ENCODE results near the gene HIPK2. TPM values are rescaled to one million over a fixed set of nuclear protein-coding genes. Genes with fewer than 3 reads are reported as not detected.
A peak's percentile ranks its signal among the peaks of the same experiment; 100 is the strongest.
"Not testable (repeated sequence)": the region's sequence is repeated elsewhere in the genome, so short reads cannot be mapped to it uniquely, and the experiment has no call there.

The HIPK2 gene
- total and polyA plus RNA-seq, 2 of the 4 experiments (the other 2 are of a cell fraction), result 22.0 to 27.1 TPM

DNA sequence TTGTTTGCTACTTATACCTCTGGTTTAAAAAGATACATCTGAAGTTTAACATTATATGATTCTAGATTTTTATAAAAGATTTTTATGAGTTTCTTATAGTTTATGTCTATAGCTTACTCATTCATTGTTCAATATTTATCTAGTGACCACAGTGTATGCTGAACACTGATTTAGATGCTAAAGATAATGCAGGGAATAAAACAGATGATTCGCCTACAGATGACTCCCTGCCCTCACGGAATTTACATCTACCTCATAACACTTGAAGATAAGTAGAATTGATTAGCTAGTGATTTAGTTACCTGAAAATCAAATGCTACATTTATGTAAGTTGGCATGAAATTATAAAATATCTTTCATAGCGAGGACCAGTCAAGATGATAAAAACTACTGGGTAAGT lies 105.8 kb downstream of the HIPK2 start:
- Histone ChIP-seq H3K36me3 (ENCODE audit: control insufficient read depth, insufficient read depth, low read length) (peaks cover 22% of the 10 kb centered on the region), H4K5ac (ENCODE audit: low read depth, low read length) (no peak overlapping the region), H3K27me3 (ENCODE audit: control insufficient read depth, insufficient read depth, low read length) (no peaks in the 10 kb centered on the region), H2AK9ac (replicated peaks; ENCODE audit: low read depth, low read length, poor library complexity) (no peak overlapping the region), H3K9me3 (ENCODE audit: control insufficient read depth, insufficient read depth, low read length) (no peaks in the 10 kb centered on the region), H3K4me1 (ENCODE audit: control insufficient read depth, insufficient read depth, low read length) (peaks cover 17% of the 10 kb centered on the region), H3K23ac (ENCODE audit: low read depth, low read length) (no peak overlapping the region), H2AK5ac (ENCODE audit: low read depth, low read length) (no peak overlapping the region), H3K4me3 (ENCODE audit: insufficient read depth, low read depth, low read length) (no peak overlapping the region), H2BK15ac (ENCODE audit: low read depth, low read length) (no peak overlapping the region), H2BK120ac (ENCODE audit: low read depth, low read length) (no peak overlapping the region), H3K4ac (ENCODE audit: low read depth, low read length) (no peak overlapping the region), H2BK5ac (ENCODE audit: low read depth, low read length, poor library complexity, severe bottlenecking) (no peak overlapping the region), H3K79me1 (ENCODE audit: low read depth in 1 of 2, low read length in 2 of 2) (peaks cover 41 to 83% of the 10 kb centered on the region in 2 experiments), H3K18ac (ENCODE audit: low read depth, low read length) (no peak overlapping the region), H3K9ac (ENCODE audit: low read depth, low read length) (no peak overlapping the region), H3K4me2 (ENCODE audit: low read depth, low read length) (no peak overlapping the region), H3K27ac (ENCODE audit: insufficient read depth, low read length) (no peak overlapping the region), H2AFZ (replicated peaks; ENCODE audit: low read length, poor library complexity) (no peak overlapping the region), H3K56ac (ENCODE audit: extremely low read depth, insufficient read depth, low read length) (no peak overlapping the region), H3K14ac (replicated peaks; ENCODE audit: low read depth, low read length) (no peak overlapping the region), H4K91ac (ENCODE audit: insufficient read depth, low read depth, low read length) (no peak overlapping the region), H2BK20ac (ENCODE audit: low read depth, low read length) (no peak overlapping the region), H4K20me1 (ENCODE audit: insufficient read depth, low read length) (peaks cover 35% of the 10 kb centered on the region), H3K9me1 (ENCODE audit: insufficient read depth, low read length) (peaks cover 28% of the 10 kb centered on the region), H4K8ac (ENCODE audit: low read depth in 2 of 2, low read length in 2 of 2) (no peak overlapping the region)
- ChIA-PET POLR2A (ENCODE audit: unreplicated experiment) (no interaction called here), CTCF (interaction anchor here (0.6 kb wide), 1 partner anchor 510 kb away, joined by 3 read pairs; no protein-coding TSS in a partner anchor)
- WGBS, 2 experiments (ENCODE audit: extremely low coverage in 2 of 2, insufficient read length in 1 of 2), result no CpG with 5 or more reads among the region's 3 CpGs
- no peak for TF ChIP-seq NFE2L2 (IDR thresholded peaks at IDR 0.05; ENCODE audit: low read depth, low read length)
- TF ChIP-seq POLR2A (IDR thresholded peaks at IDR 0.05; ENCODE audit: low read depth, low read length), result no peak
- no peak for TF ChIP-seq CEBPB (IDR thresholded peaks at IDR 0.05; ENCODE audit: low read depth, low read length)
- no peak for TF ChIP-seq BHLHE40 (IDR thresholded peaks at IDR 0.05; ENCODE audit: low read depth, low read length)
- ATAC-seq (ENCODE audit: low read depth) (no peak), DNase-seq (peak; percentile 46)
- BruUV-seq (replicated peaks), result no TSS peak
- in situ Hi-C loops (cut with MboI; ENCODE audit: low sequenced_read_pairs) (no loop called here), dilution Hi-C loops (cut with HindIII; ENCODE audit: low sequenced_read_pairs, unreplicated experiment) (no loop called here), intact Hi-C loops (cut with micrococcal nuclease) (no loop called here)

DNA sequence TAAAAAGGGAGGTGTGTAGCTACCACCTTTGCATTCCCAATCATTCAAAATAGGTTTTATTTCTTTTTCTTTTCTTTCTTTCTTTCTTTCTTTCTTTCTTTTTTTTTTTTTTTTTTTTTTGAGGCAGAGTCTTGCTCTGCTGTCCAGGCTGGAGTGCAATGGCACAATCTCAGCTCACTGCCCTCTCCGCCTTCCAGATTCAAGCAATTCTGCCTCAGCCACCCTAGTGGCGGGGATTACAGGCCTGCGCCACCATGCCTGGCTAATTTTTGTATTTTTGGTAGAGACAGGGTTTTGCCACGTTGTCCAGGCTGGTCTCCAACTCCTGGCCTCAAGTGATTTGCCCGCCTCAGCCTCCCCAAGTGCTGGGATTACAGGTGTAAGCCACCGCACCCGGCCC lies 107.1 kb downstream of the HIPK2 start:
- H3K4ac ChIP-seq (ENCODE audit: low read depth, low read length); DNase-seq; H2AK9ac ChIP-seq (replicated peaks; ENCODE audit: low read depth, low read length, poor library complexity); H4K91ac ChIP-seq (ENCODE audit: insufficient read depth, low read depth, low read length); H2BK120ac ChIP-seq (ENCODE audit: low read depth, low read length); ATAC-seq (ENCODE audit: low read depth); H2BK20ac ChIP-seq (ENCODE audit: low read depth, low read length); H3K9me3 ChIP-seq (ENCODE audit: control insufficient read depth, insufficient read depth, low read length); H4K8ac ChIP-seq (ENCODE audit: low read depth in 2 of 2, low read length in 2 of 2); H3K4me3 ChIP-seq (ENCODE audit: insufficient read depth, low read depth, low read length); H3K27ac ChIP-seq (ENCODE audit: insufficient read depth, low read length); H2BK15ac ChIP-seq (ENCODE audit: low read depth, low read length); dilution Hi-C loops (cut with HindIII; ENCODE audit: low sequenced_read_pairs, unreplicated experiment); BruUV-seq (replicated peaks); H3K23ac ChIP-seq (ENCODE audit: low read depth, low read length); H2AK5ac ChIP-seq (ENCODE audit: low read depth, low read length); H2AFZ ChIP-seq (replicated peaks; ENCODE audit: low read length, poor library complexity); H3K27me3 ChIP-seq (ENCODE audit: control insufficient read depth, insufficient read depth, low read length); in situ Hi-C loops (cut with MboI; ENCODE audit: low sequenced_read_pairs); intact Hi-C loops (cut with micrococcal nuclease); H4K5ac ChIP-seq (ENCODE audit: low read depth, low read length); H3K56ac ChIP-seq (ENCODE audit: extremely low read depth, insufficient read depth, low read length); H3K9ac ChIP-seq (ENCODE audit: low read depth, low read length); H3K4me2 ChIP-seq (ENCODE audit: low read depth, low read length); H2BK5ac ChIP-seq (ENCODE audit: low read depth, low read length, poor library complexity, severe bottlenecking); H3K18ac ChIP-seq (ENCODE audit: low read depth, low read length); H3K14ac ChIP-seq (replicated peaks; ENCODE audit: low read depth, low read length): not testable (repeated sequence)
- peaks cover 40 to 85% of the 10 kb centered on the region in 2 experiments for H3K79me1 ChIP-seq (ENCODE audit: low read depth in 1 of 2, low read length in 2 of 2)
- CTCF ChIA-PET, result interaction anchor here (0.7 to 1.2 kb wide), 2 partner anchors 16 to 24 kb away, joined by 3 read pairs; no protein-coding TSS in a partner anchor
- H3K4me1 ChIP-seq (ENCODE audit: control insufficient read depth, insufficient read depth, low read length), result peaks cover 14% of the 10 kb centered on the region
- H3K36me3 ChIP-seq (ENCODE audit: control insufficient read depth, insufficient read depth, low read length), result peaks cover 24% of the 10 kb centered on the region
- H4K20me1 ChIP-seq (ENCODE audit: insufficient read depth, low read length), result peaks cover 38% of the 10 kb centered on the region
- POLR2A ChIA-PET (ENCODE audit: unreplicated experiment), result interaction anchor here (0.6 to 0.7 kb wide), 3 partner anchors 9 to 617 kb away, joined by 3 to 9 read pairs (median 4); no protein-coding TSS in a partner anchor
- peaks cover 21% of the 10 kb centered on the region for H3K9me1 ChIP-seq (ENCODE audit: insufficient read depth, low read length)
- WGBS, 2 experiments (ENCODE audit: extremely low coverage in 2 of 2, insufficient read length in 1 of 2), result no CpG with 5 or more reads among the region's 7 CpGs

All from IMR-90 (cell line).